ENCODE measurements around the gene MIEF2. TPM values are rescaled to one million over a fixed set of nuclear protein-coding genes. Genes with fewer than 3 reads are reported as not detected.

The MIEF2 gene
- total and polyA plus RNA-seq, 2 donors from 2014 or later = 19.3 to 25.3 TPM

- Histone ChIP-seq H3K9ac (ENCODE audit: low read length in 3 of 3) (peak overlapping the region in 2 of 3 donors; percentile 81 to 83), H3K4me1 (ENCODE audit: control insufficient read depth in 2 of 3, insufficient read depth in 2 of 3, low read depth in 1 of 3, low read length in 3 of 3) (peaks cover 0 to 6% (median 6%) of the 10 kb centered on the region in 3 donors), H3K36me3 (ENCODE audit: control insufficient read depth in 2 of 3, insufficient read depth in 3 of 3, low read length in 3 of 3) (no peaks in the 10 kb centered on the region), H3K4me3 (ENCODE audit: low read length in 3 of 3) (peak overlapping the region; percentile 76 to 88 (median 77)), H3K27ac (ENCODE audit: low read depth in 2 of 2, low read length in 2 of 2) (no peak overlapping the region), H3K27me3 (ENCODE audit: control insufficient read depth, insufficient read depth, low read length) (no peaks in the 10 kb centered on the region), H3K9me3 (ENCODE audit: control insufficient read depth in 2 of 3, insufficient read depth in 1 of 3, low read length in 3 of 3) (no peaks in the 10 kb centered on the region)
- DNase-seq (peak in 2 of 5 donors; percentile 12 to 24), FAIRE-seq (no peak)
- TF ChIP-seq, protein P1, sequence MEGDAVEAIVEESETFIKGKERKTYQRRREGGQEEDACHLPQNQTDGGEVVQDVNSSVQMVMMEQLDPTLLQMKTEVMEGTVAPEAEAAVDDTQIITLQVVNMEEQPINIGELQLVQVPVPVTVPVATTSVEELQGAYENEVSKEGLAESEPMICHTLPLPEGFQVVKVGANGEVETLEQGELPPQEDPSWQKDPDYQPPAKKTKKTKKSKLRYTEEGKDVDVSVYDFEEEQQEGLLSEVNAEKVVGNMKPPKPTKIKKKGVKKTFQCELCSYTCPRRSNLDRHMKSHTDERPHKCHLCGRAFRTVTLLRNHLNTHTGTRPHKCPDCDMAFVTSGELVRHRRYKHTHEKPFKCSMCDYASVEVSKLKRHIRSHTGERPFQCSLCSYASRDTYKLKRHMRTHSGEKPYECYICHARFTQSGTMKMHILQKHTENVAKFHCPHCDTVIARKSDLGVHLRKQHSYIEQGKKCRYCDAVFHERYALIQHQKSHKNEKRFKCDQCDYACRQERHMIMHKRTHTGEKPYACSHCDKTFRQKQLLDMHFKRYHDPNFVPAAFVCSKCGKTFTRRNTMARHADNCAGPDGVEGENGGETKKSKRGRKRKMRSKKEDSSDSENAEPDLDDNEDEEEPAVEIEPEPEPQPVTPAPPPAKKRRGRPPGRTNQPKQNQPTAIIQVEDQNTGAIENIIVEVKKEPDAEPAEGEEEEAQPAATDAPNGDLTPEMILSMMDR (IDR thresholded peaks at IDR 0.05; ENCODE audit: borderline replicate concordance, extremely low read depth, insufficient read depth) = no peak
- intact Hi-C loops (cut with DNase I) = no loop called here
Observed at GRCh38 chr17:18226284-18226945, 34.0 kb upstream of the MIEF2 start.

DNA sequence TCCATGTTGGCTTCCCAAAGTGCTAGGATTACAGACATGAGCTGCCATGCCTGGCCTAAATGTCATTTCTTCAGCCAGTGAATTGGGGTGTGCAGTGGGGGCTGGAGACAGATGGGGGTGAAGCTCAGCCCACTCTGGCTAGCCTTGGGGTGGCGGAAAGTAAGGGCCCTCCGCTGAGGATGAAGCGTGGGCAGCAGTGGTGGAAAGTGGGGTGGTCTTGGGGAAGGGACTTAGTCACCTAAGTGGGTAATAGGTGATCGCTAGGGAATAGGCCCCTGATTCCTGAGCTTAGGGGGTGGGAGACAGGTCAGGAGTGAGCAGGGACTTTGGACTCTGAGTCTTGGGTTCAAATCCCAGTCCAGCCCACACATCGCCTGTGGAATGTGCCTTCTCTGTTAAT is 32.8 kb upstream of the MIEF2 start:
- Histone ChIP-seq H3K36me3 (ENCODE audit: control insufficient read depth in 2 of 3, insufficient read depth in 3 of 3, low read length in 3 of 3) (no peaks in the 10 kb centered on the region), H3K4me3 (ENCODE audit: low read length in 3 of 3) (no peak overlapping the region), H3K27me3 (ENCODE audit: control insufficient read depth, insufficient read depth, low read length) (no peaks in the 10 kb centered on the region), H3K9ac (ENCODE audit: low read length in 3 of 3) (no peak overlapping the region), H3K4me1 (ENCODE audit: control insufficient read depth in 2 of 3, insufficient read depth in 2 of 3, low read depth in 1 of 3, low read length in 3 of 3) (peaks cover 0 to 6% (median 6%) of the 10 kb centered on the region in 3 donors), H3K27ac (ENCODE audit: low read depth in 2 of 2, low read length in 2 of 2) (no peak overlapping the region), H3K9me3 (ENCODE audit: control insufficient read depth in 2 of 3, insufficient read depth in 1 of 3, low read length in 3 of 3) (no peaks in the 10 kb centered on the region)
- TF ChIP-seq, protein P1 (IDR thresholded peaks at IDR 0.05; ENCODE audit: borderline replicate concordance, extremely low read depth, insufficient read depth) = no peak
- intact Hi-C loops (cut with DNase I) = no loop called here
- FAIRE-seq = no peak
- DNase-seq = no peak

GRCh38 chr17:18228176-18228682 is 32.2 kb upstream of the MIEF2 start:
- no peaks in the 10 kb centered on the region for H3K36me3 ChIP-seq (ENCODE audit: control insufficient read depth in 2 of 3, insufficient read depth in 3 of 3, low read length in 3 of 3)
- no peak overlapping the region for H3K27ac ChIP-seq (ENCODE audit: low read depth in 2 of 2, low read length in 2 of 2)
- intact Hi-C loops (cut with DNase I) = no loop called here
- H3K27me3 ChIP-seq (ENCODE audit: control insufficient read depth, insufficient read depth, low read length) = no peaks in the 10 kb centered on the region
- peaks cover 0 to 6% (median 6%) of the 10 kb centered on the region in 3 donors for H3K4me1 ChIP-seq (ENCODE audit: control insufficient read depth in 2 of 3, insufficient read depth in 2 of 3, low read depth in 1 of 3, low read length in 3 of 3)
- DNase-seq (peak in 1 of 5 donors; percentile 26), FAIRE-seq (no peak)
- no peaks in the 10 kb centered on the region for H3K9me3 ChIP-seq (ENCODE audit: control insufficient read depth in 2 of 3, insufficient read depth in 1 of 3, low read length in 3 of 3)
- TF ChIP-seq, protein P1 (IDR thresholded peaks at IDR 0.05; ENCODE audit: borderline replicate concordance, extremely low read depth, insufficient read depth) = no peak
- no peak overlapping the region for H3K4me3 ChIP-seq (ENCODE audit: low read length in 3 of 3)
- H3K9ac ChIP-seq (ENCODE audit: low read length in 3 of 3) = no peak overlapping the region

Data from kidney (tissue), 14 donors.